Measurements from ENCODE around the gene FAM240A. TPM values are rescaled to one million over a fixed set of nuclear protein-coding genes. Genes with fewer than 3 reads are reported as not detected.

The FAM240A gene
- total RNA-seq, 3 donors from 2014 or later, result not detected

- Mint-ChIP-seq H3K4me3 (no peak overlapping the region), H3K36me3 (ENCODE audit: insufficient read depth) (no peaks in the 10 kb centered on the region), H3K9me3 (no peaks in the 10 kb centered on the region), H3K27me3 (ENCODE audit: low read depth) (peaks cover 6% of the 10 kb centered on the region), H3K4me1 (ENCODE audit: low read depth) (no peaks in the 10 kb centered on the region)
- DNase-seq, result no peak
- no peak for ATAC-seq
Measured at GRCh38 chr3:46667061-46667621, 54.8 kb downstream of the FAM240A start.

GRCh38 chr3:46667657-46668056 is 55.3 kb downstream of the FAM240A start:
- DNase-seq (peak; percentile 2), ATAC-seq (no peak)
- Mint-ChIP-seq H3K4me3 (no peak overlapping the region), H3K27me3 (ENCODE audit: low read depth) (peaks cover 3% of the 10 kb centered on the region), H3K36me3 (ENCODE audit: insufficient read depth) (no peaks in the 10 kb centered on the region), H3K9me3 (no peaks in the 10 kb centered on the region), H3K4me1 (ENCODE audit: low read depth) (no peaks in the 10 kb centered on the region)

GRCh38 chr3:46668116-46668515 is 55.8 kb downstream of the FAM240A start:
- no peak overlapping the region for H3K4me3 Mint-ChIP-seq
- DNase-seq (peak; percentile 1), ATAC-seq (no peak)
- peaks cover 2% of the 10 kb centered on the region for H3K27me3 Mint-ChIP-seq (ENCODE audit: low read depth)
- H3K4me1 Mint-ChIP-seq (ENCODE audit: low read depth), result no peaks in the 10 kb centered on the region
- H3K9me3 Mint-ChIP-seq, result no peaks in the 10 kb centered on the region
- no peaks in the 10 kb centered on the region for H3K36me3 Mint-ChIP-seq (ENCODE audit: insufficient read depth)

- H3K9me3 Mint-ChIP-seq, result no peaks in the 10 kb centered on the region
- no peaks in the 10 kb centered on the region for H3K36me3 Mint-ChIP-seq (ENCODE audit: insufficient read depth)
- H3K4me3 Mint-ChIP-seq, result no peak overlapping the region
- H3K4me1 Mint-ChIP-seq (ENCODE audit: low read depth), result no peaks in the 10 kb centered on the region
- DNase-seq, result peak; percentile 1
- peaks cover 2% of the 10 kb centered on the region for H3K27me3 Mint-ChIP-seq (ENCODE audit: low read depth)
- ATAC-seq, result no peak
Measured at GRCh38 chr3:46668591-46668990, 56.3 kb downstream of the FAM240A start.

GRCh38 chr3:46669191-46669999 is 57.1 kb downstream of the FAM240A start:
- H3K27me3 Mint-ChIP-seq (ENCODE audit: low read depth), result peaks cover 2% of the 10 kb centered on the region
- peaks cover 3% of the 10 kb centered on the region for H3K36me3 Mint-ChIP-seq (ENCODE audit: insufficient read depth)
- DNase-seq (peak; percentile 3), ATAC-seq (no peak)
- H3K4me3 Mint-ChIP-seq, result no peak overlapping the region
- H3K4me1 Mint-ChIP-seq (ENCODE audit: low read depth), result no peaks in the 10 kb centered on the region
- H3K9me3 Mint-ChIP-seq, result no peaks in the 10 kb centered on the region

GRCh38 chr3:46670000-46670890 is 57.9 kb downstream of the FAM240A start:
- H3K27me3 Mint-ChIP-seq (ENCODE audit: low read depth), result peaks cover 2% of the 10 kb centered on the region
- H3K36me3 Mint-ChIP-seq (ENCODE audit: insufficient read depth), result peaks cover 7% of the 10 kb centered on the region
- H3K9me3 Mint-ChIP-seq, result no peaks in the 10 kb centered on the region
- DNase-seq, result peak; percentile 1
- no peaks in the 10 kb centered on the region for H3K4me1 Mint-ChIP-seq (ENCODE audit: low read depth)
- no peak for ATAC-seq
- no peak overlapping the region for H3K4me3 Mint-ChIP-seq

GRCh38 chr3:46670891-46671427 is 58.6 kb downstream of the FAM240A start:
- H3K4me1 Mint-ChIP-seq (ENCODE audit: low read depth), result no peaks in the 10 kb centered on the region
- ATAC-seq (no peak), DNase-seq (peak; percentile 2)
- H3K27me3 Mint-ChIP-seq (ENCODE audit: low read depth), result peaks cover 2% of the 10 kb centered on the region
- H3K36me3 Mint-ChIP-seq (ENCODE audit: insufficient read depth), result peaks cover 7% of the 10 kb centered on the region
- no peaks in the 10 kb centered on the region for H3K9me3 Mint-ChIP-seq
- no peak overlapping the region for H3K4me3 Mint-ChIP-seq

GRCh38 chr3:46671541-46672348 is 59.4 kb downstream of the FAM240A start:
- ATAC-seq (no peak), DNase-seq (no peak)
- Mint-ChIP-seq H3K36me3 (ENCODE audit: insufficient read depth) (peaks cover 7% of the 10 kb centered on the region), H3K27me3 (ENCODE audit: low read depth) (peaks cover under 1% of the 10 kb centered on the region), H3K9me3 (no peaks in the 10 kb centered on the region), H3K4me1 (ENCODE audit: low read depth) (no peaks in the 10 kb centered on the region), H3K4me3 (no peak overlapping the region)

- Mint-ChIP-seq H3K4me1 (ENCODE audit: low read depth) (no peaks in the 10 kb centered on the region), H3K9me3 (no peaks in the 10 kb centered on the region), H3K4me3 (no peak overlapping the region), H3K27me3 (ENCODE audit: low read depth) (no peaks in the 10 kb centered on the region), H3K36me3 (ENCODE audit: insufficient read depth) (peaks cover 7% of the 10 kb centered on the region)
- no peak for ATAC-seq
- no peak for DNase-seq
Measured at GRCh38 chr3:46672349-46672695, 60.0 kb downstream of the FAM240A start.

- Mint-ChIP-seq H3K4me3 (no peak overlapping the region), H3K4me1 (ENCODE audit: low read depth) (no peaks in the 10 kb centered on the region)
Measured at GRCh38 chr3:46673151-46674030, 61.1 kb downstream of the FAM240A start.

GRCh38 chr3:46674031-46674845 is 61.9 kb downstream of the FAM240A start:
- no peaks in the 10 kb centered on the region for H3K27me3 Mint-ChIP-seq (ENCODE audit: low read depth)
- ATAC-seq, result no peak
- H3K4me3 Mint-ChIP-seq, result no peak overlapping the region
- DNase-seq, result no peak
- peaks cover 7% of the 10 kb centered on the region for H3K36me3 Mint-ChIP-seq (ENCODE audit: insufficient read depth)
- H3K9me3 Mint-ChIP-seq, result no peaks in the 10 kb centered on the region
- H3K4me1 Mint-ChIP-seq (ENCODE audit: low read depth), result no peaks in the 10 kb centered on the region

More at GRCh38 chr3:46673151-46674030, 61.1 kb downstream of the FAM240A start:
- H3K9me3 Mint-ChIP-seq, result no peaks in the 10 kb centered on the region
- ATAC-seq, result no peak
- H3K27me3 Mint-ChIP-seq (ENCODE audit: low read depth), result no peaks in the 10 kb centered on the region
- H3K36me3 Mint-ChIP-seq (ENCODE audit: insufficient read depth), result peaks cover 7% of the 10 kb centered on the region
- no peak for DNase-seq

- peaks cover 10% of the 10 kb centered on the region for H3K36me3 Mint-ChIP-seq (ENCODE audit: insufficient read depth)
- no peak for ATAC-seq
Measured at GRCh38 chr3:46675426-46675825, 63.1 kb downstream of the FAM240A start.

More at GRCh38 chr3:46675426-46675825, 63.1 kb downstream of the FAM240A start:
- H3K4me1 Mint-ChIP-seq (ENCODE audit: low read depth), result no peaks in the 10 kb centered on the region
- no peak overlapping the region for H3K4me3 Mint-ChIP-seq
- no peaks in the 10 kb centered on the region for H3K9me3 Mint-ChIP-seq
- H3K27me3 Mint-ChIP-seq (ENCODE audit: low read depth), result no peaks in the 10 kb centered on the region
- no peak for DNase-seq

All from activated T-cell treated with anti-CD3 and anti-CD28 coated beads, Interleukin-2, amount 50 U/mL, for 4 hours (primary cell).